Smooth muscle cell of the coronary artery (primary cell): ENCODE results near the gene ZNG1F. TPM values are rescaled to one million over a fixed set of nuclear protein-coding genes. Genes with fewer than 3 reads are reported as not detected.

ENCODE experiments used
- total RNA-seq: library from RNA; depleted of rRNA; stranded (reverse); fragments of >200 nt; gene quantifications from 2 replicates; pipeline ENCODE4 v1.2.3, GENCODE V29; 2014; ENCODE audit warnings: low replicate concordance

ZNG1F gene
- total RNA-seq: 0.94 and 10.8 TPM in 2 replicates

GRCh38 chr9:41189217-41189616, at the start of gene ZNG1F:
TSS of gene ZNG1F (minus strand) at chr9:41189317. CDS start at chr9:41189258, 59 bp downstream.

DNA sequence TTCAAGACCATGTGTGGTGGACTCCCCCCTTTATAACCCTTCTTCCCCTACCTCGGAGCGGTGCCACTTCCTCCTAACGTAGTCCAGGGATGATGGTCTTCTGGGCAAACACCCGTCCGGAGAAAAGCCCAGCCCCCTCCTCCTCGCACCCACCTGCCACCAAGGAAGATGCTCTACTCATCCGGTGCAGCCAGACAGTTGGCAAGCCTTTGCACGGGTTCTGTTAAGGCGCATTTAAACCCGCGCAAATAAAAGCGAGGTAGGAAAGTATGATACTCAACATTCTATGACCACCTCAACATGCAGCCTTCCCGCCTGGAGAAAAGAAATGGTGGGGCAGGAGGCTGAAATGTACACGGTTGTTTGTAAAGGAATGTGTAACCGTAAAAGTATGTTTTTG, 60.5 kb downstream of the ZNG1F start, which contains the start of gene FOXD4L6:
TSS of gene FOXD4L6 (minus strand) at position 101 of the 400 bp plus-strand sequence. CDS start 298 bp downstream, outside the sequence.

Other genes starting within 250 kb of the ZNG1F start
- under 0.01 and 0.08 TPM in 2 replicates for gene FOXD4L6, start 60.6 kb downstream of the ZNG1F start, total RNA-seq